Measurements from ENCODE around the gene CTSF. TPM values are rescaled to one million over a fixed set of nuclear protein-coding genes. Genes with fewer than 3 reads are reported as not detected.

CTSF gene
- total RNA-seq (2021; ENCODE audit: unreplicated experiment) (0.34 TPM), Bru-seq, nascent RNA (not detected), BruChase-seq, experiment 1, labeled RNA remaining after a 6-hour chase (not detected), BruChase-seq, experiment 2, labeled RNA remaining after a 2-hour chase (not detected)
- polyA plus RNA-seq (2012) = not detected in 2 replicates
- long read RNA-seq = 0 reads

DNA sequence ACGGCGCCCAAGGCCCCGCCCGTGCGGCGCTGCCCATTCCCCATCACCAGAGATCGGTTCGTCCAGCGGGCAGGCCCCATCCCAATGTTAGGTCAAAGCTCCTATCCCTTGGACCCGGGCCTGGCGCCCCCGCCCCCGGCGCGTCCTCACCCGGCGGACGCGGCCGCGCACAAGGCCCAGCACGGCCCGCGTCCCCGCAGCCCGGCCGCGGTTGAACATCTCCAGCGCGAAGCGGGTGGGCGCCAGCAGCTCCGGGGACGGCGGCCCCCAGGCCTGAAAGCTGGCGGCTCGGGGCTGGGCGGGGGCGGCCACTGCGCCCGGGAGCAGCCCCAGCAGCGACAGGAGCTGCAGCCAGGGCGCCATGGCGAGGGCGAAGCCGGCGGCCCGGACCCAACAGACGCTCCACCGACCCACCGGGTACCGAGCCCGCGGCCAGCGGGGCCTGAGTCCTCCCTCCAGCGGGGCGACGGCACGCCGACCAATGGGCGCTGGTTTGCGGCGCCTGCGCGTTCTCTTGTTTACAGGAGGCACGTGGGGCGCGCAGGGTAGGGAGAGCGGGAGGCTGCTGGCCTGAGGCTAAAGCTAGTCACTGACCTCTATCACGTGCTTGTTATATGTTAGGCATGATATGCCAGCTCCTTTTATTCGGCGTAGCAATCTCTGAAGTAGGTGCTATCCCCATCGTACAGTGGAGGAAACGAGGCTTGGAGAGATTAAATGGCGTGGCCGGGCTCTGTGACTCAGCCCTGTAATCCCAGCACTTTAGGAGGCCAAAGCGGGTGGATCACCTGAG is at the start of gene CTSF:
Gene CTSF (minus strand): TSS at position 483 of the 793 bp plus-strand sequence. CDS start 120 bp downstream, at position 363.
- no peak within 1 kb of the TSS for H3K4me2 ChIP-seq (ENCODE audit: low read length)
- intact Hi-C loops (cut with micrococcal nuclease) = no loop called here
- TF ChIP-seq, protein P1, sequence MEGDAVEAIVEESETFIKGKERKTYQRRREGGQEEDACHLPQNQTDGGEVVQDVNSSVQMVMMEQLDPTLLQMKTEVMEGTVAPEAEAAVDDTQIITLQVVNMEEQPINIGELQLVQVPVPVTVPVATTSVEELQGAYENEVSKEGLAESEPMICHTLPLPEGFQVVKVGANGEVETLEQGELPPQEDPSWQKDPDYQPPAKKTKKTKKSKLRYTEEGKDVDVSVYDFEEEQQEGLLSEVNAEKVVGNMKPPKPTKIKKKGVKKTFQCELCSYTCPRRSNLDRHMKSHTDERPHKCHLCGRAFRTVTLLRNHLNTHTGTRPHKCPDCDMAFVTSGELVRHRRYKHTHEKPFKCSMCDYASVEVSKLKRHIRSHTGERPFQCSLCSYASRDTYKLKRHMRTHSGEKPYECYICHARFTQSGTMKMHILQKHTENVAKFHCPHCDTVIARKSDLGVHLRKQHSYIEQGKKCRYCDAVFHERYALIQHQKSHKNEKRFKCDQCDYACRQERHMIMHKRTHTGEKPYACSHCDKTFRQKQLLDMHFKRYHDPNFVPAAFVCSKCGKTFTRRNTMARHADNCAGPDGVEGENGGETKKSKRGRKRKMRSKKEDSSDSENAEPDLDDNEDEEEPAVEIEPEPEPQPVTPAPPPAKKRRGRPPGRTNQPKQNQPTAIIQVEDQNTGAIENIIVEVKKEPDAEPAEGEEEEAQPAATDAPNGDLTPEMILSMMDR (IDR thresholded peaks at IDR 0.05 in 2 of 3, conservative IDR thresholded peaks at IDR 0.05 in 1 of 3; ENCODE audit: borderline replicate concordance in 1 of 3, insufficient read depth in 1 of 3, low read depth in 2 of 3, low read length in 2 of 3) = no peak
- no peak for ATAC-seq
- H3K36me3 ChIP-seq (ENCODE audit: control insufficient read depth in 1 of 2, insufficient read depth in 2 of 2, low read length in 2 of 2) = no peaks in the 10 kb centered on the region
- no peaks in the 10 kb centered on the region for H3K9me3 ChIP-seq (ENCODE audit: control insufficient read depth in 1 of 2, insufficient read depth in 1 of 2, low read depth in 1 of 2, low read length in 2 of 2)
- peaks cover 3% of the 10 kb centered on the region; the same call in 1 of the 2 replicates for H3K27me3 ChIP-seq (ENCODE audit: insufficient read depth, low read length)
- H3K9me2 ChIP-seq (ENCODE audit: insufficient read depth) = no peaks in the 10 kb centered on the region
- no peak for DNase-seq (ENCODE audit: low read depth, low spot score)
- no peak within 1 kb of the TSS for H3K4me3 ChIP-seq (replicated peaks in 1 of 2; ENCODE audit: low read depth in 1 of 2, low read length in 2 of 2)
- no peaks in the 10 kb centered on the region for H4K20me1 ChIP-seq (ENCODE audit: insufficient read depth)
- no peaks in the 10 kb centered on the region for H3K4me1 ChIP-seq (ENCODE audit: control insufficient read depth in 1 of 2, insufficient read depth in 2 of 2, low read length in 2 of 2)
- no peaks in the 10 kb centered on the region for H3K79me2 ChIP-seq (ENCODE audit: insufficient read depth, low read length)
- RAD21 ChIA-PET (ENCODE audit: low non-redundant PET in 1 of 2, low total read pairs in 2 of 2, uncharacterized antibody in 2 of 2, unreplicated experiment in 2 of 2) = no interaction called here
- no peak within 1 kb of the TSS for H2AFZ ChIP-seq (ENCODE audit: low read depth, low read length, poor library complexity, severe bottlenecking)
- no peak within 1 kb of the TSS for H3K9ac ChIP-seq (ENCODE audit: low read length)
- no TSS peak for BruUV-seq (replicated peaks)
- no peak within 1 kb of the TSS for H3K27ac ChIP-seq (ENCODE audit: low read depth, low read length)
- POLR2A ChIA-PET = no interaction called here
- CTCF ChIA-PET = no interaction called here

DNA sequence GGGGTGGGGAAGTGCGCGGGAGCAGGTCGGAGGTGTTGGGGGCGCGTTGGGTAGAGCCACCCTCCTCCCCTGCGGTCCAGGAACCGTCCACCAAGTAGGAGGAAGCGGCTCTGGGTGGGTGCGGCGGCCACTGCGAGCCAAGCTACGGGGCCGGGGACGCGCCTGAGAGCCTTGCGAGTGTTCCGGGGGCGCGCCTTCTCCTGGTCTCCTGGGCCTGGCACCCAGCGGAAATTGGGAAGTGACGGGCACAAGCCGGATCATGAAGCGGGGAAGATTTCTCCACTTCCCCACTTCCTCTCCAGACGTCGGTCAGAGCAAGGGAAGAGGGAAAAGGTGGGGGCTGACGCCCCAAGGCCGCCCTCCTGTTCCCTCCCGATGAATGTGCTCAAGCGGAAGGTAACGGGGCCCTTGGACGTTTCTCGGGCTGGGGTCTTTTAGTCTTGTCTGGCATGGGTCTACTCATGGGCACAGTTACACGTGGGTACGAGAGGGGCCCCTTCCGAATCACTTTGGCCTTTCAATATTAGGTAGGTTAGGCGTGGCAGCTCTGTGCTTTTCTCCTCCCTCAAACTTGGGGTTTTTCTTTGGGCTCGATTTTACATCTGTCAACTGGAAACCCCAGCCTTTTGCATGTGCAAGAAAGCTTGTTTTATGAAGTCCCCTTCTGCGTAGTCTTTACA is 48.9 kb upstream of the CTSF start:
- no peaks in the 10 kb centered on the region for H3K9me2 ChIP-seq (ENCODE audit: insufficient read depth)
- H2AFZ ChIP-seq (ENCODE audit: low read depth, low read length, poor library complexity, severe bottlenecking) = no peak overlapping the region
- peak overlapping the region; percentile 93 for H3K4me2 ChIP-seq (ENCODE audit: low read length)
- H4K20me1 ChIP-seq (ENCODE audit: insufficient read depth) = peaks cover 48% of the 10 kb centered on the region
- ChIA-PET POLR2A (interaction anchor here (1.2 to 2.1 kb wide), 5 partner anchors 10 to 61 kb away, joined by 3 to 36 read pairs (median 7); partner anchors contain the start of genes RBM4 and RBM4B), CTCF (interaction anchor here (1.0 to 1.1 kb wide), 2 partner anchors 21 to 61 kb away, joined by 4 read pairs; partner anchors contain the start of genes RBM4 and RBM4B), RAD21 (ENCODE audit: low non-redundant PET in 1 of 2, low total read pairs in 2 of 2, uncharacterized antibody in 2 of 2, unreplicated experiment in 2 of 2) (no interaction called here)
- H3K4me3 ChIP-seq (replicated peaks in 1 of 2; ENCODE audit: low read depth in 1 of 2, low read length in 2 of 2) = peak overlapping the region; percentile 85 to 97
- 0 out of 2 replicates have a peak, but pooled peaks have one; percentile 12 for TF ChIP-seq EGR1 (IDR thresholded peaks at IDR 0.05; ENCODE audit: low read depth)
- no peak for TF ChIP-seq CEBPB (IDR thresholded peaks at IDR 0.05; ENCODE audit: low read depth)
- H3K9me3 ChIP-seq (ENCODE audit: control insufficient read depth in 1 of 2, insufficient read depth in 1 of 2, low read depth in 1 of 2, low read length in 2 of 2) = no peaks in the 10 kb centered on the region
- no peaks in the 10 kb centered on the region for H3K27me3 ChIP-seq (ENCODE audit: insufficient read depth, low read length)
- peaks cover 67% of the 10 kb centered on the region for H3K79me2 ChIP-seq (ENCODE audit: insufficient read depth, low read length)
- peak overlapping the region; percentile 99 for H3K9ac ChIP-seq (ENCODE audit: low read length)
- ATAC-seq (no peak; the same call in 1 of the 2 replicates), DNase-seq (ENCODE audit: low read depth, low spot score) (no peak)
- intact Hi-C loops (cut with micrococcal nuclease) = no loop called here
- peak overlapping the region; percentile 93 for H3K27ac ChIP-seq (ENCODE audit: low read depth, low read length)
- no TSS peak for BruUV-seq (replicated peaks)
- H3K36me3 ChIP-seq (ENCODE audit: control insufficient read depth in 1 of 2, insufficient read depth in 2 of 2, low read length in 2 of 2) = peaks cover 19 to 34% of the 10 kb centered on the region in 2 experiments
- peaks cover 6 to 45% of the 10 kb centered on the region in 2 experiments; a peak in 3 of 4 replicates for H3K4me1 ChIP-seq (ENCODE audit: control insufficient read depth in 1 of 2, insufficient read depth in 2 of 2, low read length in 2 of 2)

Measured in HCT116 (cell line).